Smooth muscle cell (in vitro differentiated cells): Measurements from ENCODE around the gene EIF2AK3. TPM values are rescaled to one million over a fixed set of nuclear protein-coding genes. Genes with fewer than 3 reads are reported as not detected.

ENCODE experiments used
- DNase-seq: peaks from one replicate; lab custom pipeline; 2025; ENCODE audit not compliant: unreplicated experiment; lab: John Stamatoyannopoulos, UW
- H2AFZ ChIP-seq: fragments of 200-600 bp; sonication (generic); 2 replicates; pipeline ENCODE4 v1.6.0; 2016; ENCODE audit warnings: antibody characterized with exemption, low read depth, mild to moderate bottlenecking
- H3F3A ChIP-seq: fragments of 200-600 bp; sonication (generic); 2 replicates; pipeline ENCODE4 v1.6.0; 2017; ENCODE audit warnings: antibody characterized with exemption, low read depth
- H3K27ac ChIP-seq: fragments of 200-600 bp; sonication (generic); 2 replicates; pipeline ENCODE4 v1.5.1; 2016; ENCODE audit warnings: low read depth, mild to moderate bottlenecking
- H3K27me3 ChIP-seq: fragments of 200-600 bp; sonication (generic); 2 replicates; pipeline ENCODE4 v1.6.1; 2016; ENCODE audit warnings: low read depth, mild to moderate bottlenecking
- H3K36me3 ChIP-seq: fragments of 200-600 bp; sonication (generic); 2 replicates; pipeline ENCODE4 v1.5.1; 2016; ENCODE audit warnings: low read depth
- H3K4me1 ChIP-seq: fragments of 200-600 bp; sonication (generic); 2 replicates; pipeline ENCODE4 v1.5.1; 2016; ENCODE audit warnings: low read depth
- H3K4me2 ChIP-seq: fragments of 200-600 bp; sonication (generic); 2 replicates; pipeline ENCODE4 v1.6.0; 2016; ENCODE audit warnings: mild to moderate bottlenecking
- H3K4me3 ChIP-seq: fragments of 200-600 bp; sonication (generic); 2 replicates; pipeline ENCODE4 v1.5.1; 2016; ENCODE audit warnings: mild to moderate bottlenecking
- H3K79me2 ChIP-seq: fragments of 200-600 bp; sonication (generic); 2 replicates; pipeline ENCODE4 v1.6.0; 2016; ENCODE audit warnings: low read depth, mild to moderate bottlenecking
- H3K9ac ChIP-seq: fragments of 200-600 bp; sonication (generic); 2 replicates; pipeline ENCODE4 v1.6.0; 2016; ENCODE audit warnings: low read depth
- H3K9me3 ChIP-seq: fragments of 200-600 bp; sonication (generic); replicated peaks from 2 replicates; pipeline ENCODE4 v1.5.1; 2016; ENCODE audit warnings: low read depth
- H4K20me1 ChIP-seq: fragments of 200-600 bp; sonication (generic); 2 replicates; pipeline ENCODE4 v1.6.0; 2016; ENCODE audit warnings: low read depth
- CTCF ChIP-seq: fragments of 200-600 bp; sonication (generic); IDR thresholded peaks from 2 replicates; pipeline ENCODE4 v1.5.1; 2017; ENCODE audit warnings: borderline replicate concordance, mild to moderate bottlenecking, antibody characterized with exemption; ENCODE audit not compliant: insufficient read depth, poor library complexity, severe bottlenecking
- WGBS: methylation state at CpG from one replicate; pipeline ENCODE4 v1.1.7; 2016; ENCODE audit warnings: low lambda C conversion rate; 5-methylcytosine and 5-hydroxymethylcytosine counted together
- polyA plus RNA-seq: library from polyadenylated mRNA; unstranded; fragments of >200 nt; fragmentation: Nextera tagmentation; extraction: Ambion mirVana; gene quantifications from 2 replicates; pipeline ENCODE4 v1.2.1, GENCODE V29; 2016
- total RNA-seq: library from RNA; depleted of rRNA; stranded (reverse); fragments of >200 nt; gene quantifications from 2 replicates; pipeline ENCODE4 v1.2.3, GENCODE V29; 2014

The EIF2AK3 gene
- total and polyA plus RNA-seq, 2 experiments from 2014 or later = 16.2 to 53.4 TPM

GRCh38 chr2:88599527-88599926, 27.7 kb downstream of the EIF2AK3 start:
- DNase-seq = no peak
- H3K36me3 ChIP-seq = no peaks in the 10 kb centered on the region
- peak overlapping the region; percentile 70 for H3K4me2 ChIP-seq
- H3K27me3 ChIP-seq = no peaks in the 10 kb centered on the region
- WGBS = 94% methylated on average over 2 of the region's 2 CpGs
- H4K20me1 ChIP-seq = peaks cover 93% of the 10 kb centered on the region
- peaks cover 61% of the 10 kb centered on the region for H3K79me2 ChIP-seq
- H3K9me3 ChIP-seq = no peaks in the 10 kb centered on the region
- peak overlapping the region; percentile 92 for H3K27ac ChIP-seq
- peaks cover 24% of the 10 kb centered on the region for H3F3A ChIP-seq
- peak overlapping the region; percentile 67 for H3K9ac ChIP-seq
- TF ChIP-seq CTCF = no peak
- no peak overlapping the region for H2AFZ ChIP-seq
- H3K4me1 ChIP-seq = peaks cover 70% of the 10 kb centered on the region
- H3K4me3 ChIP-seq = peak overlapping the region; percentile 10

GRCh38 chr2:88597168-88597567, 30.1 kb downstream of the EIF2AK3 start:
- Histone ChIP-seq H3K27ac (peak overlapping the region; percentile 58), H4K20me1 (peaks cover 74% of the 10 kb centered on the region), H3K4me3 (no peak overlapping the region), H2AFZ (no peak overlapping the region), H3F3A (peaks cover 14% of the 10 kb centered on the region), H3K9me3 (no peaks in the 10 kb centered on the region), H3K36me3 (peaks cover 11% of the 10 kb centered on the region), H3K4me1 (peaks cover 54% of the 10 kb centered on the region), H3K9ac (no peak overlapping the region), H3K4me2 (peak overlapping the region; percentile 34), H3K27me3 (no peaks in the 10 kb centered on the region), H3K79me2 (peaks cover 59% of the 10 kb centered on the region)
- DNase-seq = no peak
- TF ChIP-seq CTCF = no peak

GRCh38 chr2:88596141-88596830, 31.0 kb downstream of the EIF2AK3 start:
- no peak overlapping the region for H3K4me3 ChIP-seq
- no peak overlapping the region for H2AFZ ChIP-seq
- TF ChIP-seq CTCF = no peak
- peak overlapping the region; percentile 34 for H3K4me2 ChIP-seq
- H3K4me1 ChIP-seq = peaks cover 46% of the 10 kb centered on the region
- H3K9me3 ChIP-seq = no peaks in the 10 kb centered on the region
- peaks cover 7% of the 10 kb centered on the region for H3F3A ChIP-seq
- H3K79me2 ChIP-seq = peaks cover 55% of the 10 kb centered on the region
- DNase-seq = no peak
- H3K27ac ChIP-seq = peak overlapping the region; percentile 58
- H3K9ac ChIP-seq = no peak overlapping the region
- H4K20me1 ChIP-seq = peaks cover 68% of the 10 kb centered on the region
- WGBS = 39% methylated on average over 8 of the region's 8 CpGs
- H3K27me3 ChIP-seq = no peaks in the 10 kb centered on the region
- peaks cover 11% of the 10 kb centered on the region for H3K36me3 ChIP-seq

- Histone ChIP-seq H3K9me3 (no peaks in the 10 kb centered on the region), H3F3A (no peaks in the 10 kb centered on the region), H3K9ac (no peak overlapping the region), H3K4me2 (no peak overlapping the region), H2AFZ (no peak overlapping the region), H3K4me3 (no peak overlapping the region), H3K36me3 (peaks cover 22% of the 10 kb centered on the region), H3K4me1 (peaks cover 11% of the 10 kb centered on the region), H3K27me3 (no peaks in the 10 kb centered on the region), H3K79me2 (peaks cover 20% of the 10 kb centered on the region), H4K20me1 (peaks cover 39% of the 10 kb centered on the region), H3K27ac (peak overlapping the region; percentile 24)
- 69% methylated on average over 2 of the region's 2 CpGs for WGBS
- DNase-seq = no peak
- no peak for TF ChIP-seq CTCF
Observed at GRCh38 chr2:88591698-88592097, 35.6 kb downstream of the EIF2AK3 start.
